Vagina (tissue), 2 donors: Measurements from ENCODE around the gene PPP2R5D.

Source experiments
- POLR2A ChIP-seq, 2 donors: fragments of 450-650 bp; IDR thresholded peaks; one replicate each; pipeline ENCODE4 v1.6.1; 2017; ENCODE audit warnings: antibody characterized with exemption in 2 of 2, mild to moderate bottlenecking in 2 of 2, moderate library complexity in 2 of 2
- POLR2AphosphoS5 ChIP-seq, 2 donors: sonication (generic); formaldehyde crosslinking; IDR thresholded peaks; one replicate each; pipeline ENCODE4 v1.9.0; 2017; ENCODE audit warnings: antibody characterized with exemption in 2 of 2, mild to moderate bottlenecking in 2 of 2, low read depth in 1 of 2; ENCODE audit not compliant: insufficient read depth in 1 of 2
- TF ChIP-seq, protein P1 (sequence below), 3 experiments: fragments of 450-650 bp in 2 of 3; fragments of 200-600 bp in 1 of 3; sonication (generic) in 1 of 3; IDR thresholded peaks; one replicate each; pipeline ENCODE4 v1.5.1; 2017 to 2019; ENCODE audit warnings: antibody characterized with exemption in 3 of 3, mild to moderate bottlenecking in 2 of 3, moderate library complexity in 2 of 3

GRCh38 chr6:42970871-42971612 lies 13.3 kb upstream of the PPP2R5D start:
- TF ChIP-seq, protein P1, sequence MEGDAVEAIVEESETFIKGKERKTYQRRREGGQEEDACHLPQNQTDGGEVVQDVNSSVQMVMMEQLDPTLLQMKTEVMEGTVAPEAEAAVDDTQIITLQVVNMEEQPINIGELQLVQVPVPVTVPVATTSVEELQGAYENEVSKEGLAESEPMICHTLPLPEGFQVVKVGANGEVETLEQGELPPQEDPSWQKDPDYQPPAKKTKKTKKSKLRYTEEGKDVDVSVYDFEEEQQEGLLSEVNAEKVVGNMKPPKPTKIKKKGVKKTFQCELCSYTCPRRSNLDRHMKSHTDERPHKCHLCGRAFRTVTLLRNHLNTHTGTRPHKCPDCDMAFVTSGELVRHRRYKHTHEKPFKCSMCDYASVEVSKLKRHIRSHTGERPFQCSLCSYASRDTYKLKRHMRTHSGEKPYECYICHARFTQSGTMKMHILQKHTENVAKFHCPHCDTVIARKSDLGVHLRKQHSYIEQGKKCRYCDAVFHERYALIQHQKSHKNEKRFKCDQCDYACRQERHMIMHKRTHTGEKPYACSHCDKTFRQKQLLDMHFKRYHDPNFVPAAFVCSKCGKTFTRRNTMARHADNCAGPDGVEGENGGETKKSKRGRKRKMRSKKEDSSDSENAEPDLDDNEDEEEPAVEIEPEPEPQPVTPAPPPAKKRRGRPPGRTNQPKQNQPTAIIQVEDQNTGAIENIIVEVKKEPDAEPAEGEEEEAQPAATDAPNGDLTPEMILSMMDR (IDR thresholded peaks at IDR 0.05) = no peak
- no peak for TF ChIP-seq POLR2AphosphoS5 (IDR thresholded peaks at IDR 0.05; ENCODE audit: insufficient read depth in 1 of 2, low read depth in 1 of 2)
- no peak for TF ChIP-seq POLR2A (IDR thresholded peaks at IDR 0.05)
